ENCODE results near the gene LAMB3.
"Not testable (repeated sequence)": the region's sequence is repeated elsewhere in the genome, so short reads cannot be mapped to it uniquely, and the experiment has no call there.

Gene LAMB3

DNA sequence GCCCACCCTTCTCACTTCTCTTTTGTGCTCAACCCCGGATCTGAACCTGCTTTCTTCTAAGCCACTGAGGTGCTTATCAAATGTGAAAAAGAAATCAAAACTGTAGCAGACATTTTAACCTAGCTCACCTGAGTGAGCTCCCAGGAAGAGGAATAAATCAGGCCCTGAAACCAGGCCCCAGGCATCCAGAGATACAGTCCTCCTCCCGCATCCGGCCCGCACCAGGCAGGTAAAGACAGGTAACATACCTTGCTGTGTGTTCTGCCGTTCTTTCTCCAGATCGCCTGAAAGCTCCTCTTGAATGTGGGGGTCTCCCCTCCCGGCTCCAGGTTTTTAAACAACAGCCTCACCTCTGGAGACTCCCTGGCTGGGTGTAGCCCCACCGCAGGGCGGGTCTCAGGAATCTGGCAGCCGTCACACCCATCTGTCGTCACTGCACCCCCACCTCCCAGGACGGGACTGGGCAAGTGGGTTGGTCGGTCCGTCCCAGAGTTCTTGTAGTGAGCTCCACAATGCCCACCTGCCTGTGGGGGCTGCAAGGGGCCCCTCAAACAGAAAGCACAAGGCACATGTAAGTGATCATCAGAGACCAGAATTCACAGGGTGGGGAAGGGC lies at the start of gene LAMB3:
Gene LAMB3, minus strand, starts transcription at position 305 of the 615 bp plus-strand sequence. CDS start 1,481 bp downstream, outside the sequence.
- DNase-seq (ENCODE audit: low read depth): no peak

DNA sequence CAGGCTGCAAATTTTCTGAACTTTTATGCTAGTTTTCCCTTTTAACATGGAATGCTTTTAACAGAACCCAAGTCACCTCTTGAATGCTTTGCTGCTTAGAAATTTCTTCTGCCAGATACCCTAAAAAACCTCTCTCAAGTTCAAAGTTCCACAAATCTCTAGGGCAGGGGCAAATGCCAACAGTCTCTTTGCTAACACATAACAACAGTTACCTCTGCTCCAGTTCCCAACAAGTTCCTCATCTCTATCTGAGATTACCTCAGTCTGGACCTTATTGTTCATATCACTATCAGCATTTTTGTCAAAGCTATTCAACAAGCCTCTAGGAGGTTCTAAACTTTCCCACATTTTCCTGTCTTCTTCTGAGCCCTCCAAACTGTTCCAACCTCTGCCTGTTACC lies 48.5 kb upstream of the LAMB3 start:
- not testable (repeated sequence) for DNase-seq (ENCODE audit: low read depth)

DNA sequence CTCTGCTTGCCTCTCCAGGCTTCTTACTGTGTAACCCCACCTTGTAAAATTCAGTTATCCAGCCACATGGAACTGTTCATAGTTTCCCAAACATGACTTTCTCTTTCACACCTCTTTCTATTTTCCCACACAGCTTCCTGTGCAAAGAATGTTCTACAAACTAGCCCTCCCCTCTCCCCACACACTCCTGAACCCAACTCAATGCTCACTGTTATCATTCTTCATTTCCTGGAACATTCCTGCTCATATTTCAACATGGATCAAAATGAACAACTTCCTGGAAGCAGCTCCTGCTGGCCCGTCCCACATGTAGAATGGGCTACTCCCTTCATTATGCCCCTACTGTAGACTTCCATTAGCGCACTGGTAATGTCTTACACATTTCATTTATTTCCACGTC lies 44.9 kb upstream of the LAMB3 start:
- no peak for DNase-seq (ENCODE audit: low read depth)

DNA sequence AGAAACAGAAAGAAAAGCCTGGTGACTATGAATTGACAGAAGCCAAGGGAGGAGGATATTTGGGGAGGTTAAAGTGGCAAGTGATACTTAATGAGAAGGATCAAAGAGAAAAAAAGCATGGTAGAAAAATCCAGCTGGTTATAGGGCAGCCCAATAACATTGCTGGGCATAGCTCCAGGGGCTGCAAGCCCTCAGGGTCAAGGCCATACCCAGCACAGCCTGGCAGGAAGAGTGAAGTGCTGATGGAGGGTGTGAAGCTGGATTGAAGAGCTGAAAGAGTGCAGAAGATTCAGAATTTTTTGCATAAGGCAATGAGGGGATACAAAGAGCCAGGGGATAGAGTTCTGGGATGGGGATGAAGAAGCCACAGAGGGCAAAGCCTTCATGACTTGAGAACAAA lies 44.4 kb upstream of the LAMB3 start:
- no peak for DNase-seq (ENCODE audit: low read depth)

DNA sequence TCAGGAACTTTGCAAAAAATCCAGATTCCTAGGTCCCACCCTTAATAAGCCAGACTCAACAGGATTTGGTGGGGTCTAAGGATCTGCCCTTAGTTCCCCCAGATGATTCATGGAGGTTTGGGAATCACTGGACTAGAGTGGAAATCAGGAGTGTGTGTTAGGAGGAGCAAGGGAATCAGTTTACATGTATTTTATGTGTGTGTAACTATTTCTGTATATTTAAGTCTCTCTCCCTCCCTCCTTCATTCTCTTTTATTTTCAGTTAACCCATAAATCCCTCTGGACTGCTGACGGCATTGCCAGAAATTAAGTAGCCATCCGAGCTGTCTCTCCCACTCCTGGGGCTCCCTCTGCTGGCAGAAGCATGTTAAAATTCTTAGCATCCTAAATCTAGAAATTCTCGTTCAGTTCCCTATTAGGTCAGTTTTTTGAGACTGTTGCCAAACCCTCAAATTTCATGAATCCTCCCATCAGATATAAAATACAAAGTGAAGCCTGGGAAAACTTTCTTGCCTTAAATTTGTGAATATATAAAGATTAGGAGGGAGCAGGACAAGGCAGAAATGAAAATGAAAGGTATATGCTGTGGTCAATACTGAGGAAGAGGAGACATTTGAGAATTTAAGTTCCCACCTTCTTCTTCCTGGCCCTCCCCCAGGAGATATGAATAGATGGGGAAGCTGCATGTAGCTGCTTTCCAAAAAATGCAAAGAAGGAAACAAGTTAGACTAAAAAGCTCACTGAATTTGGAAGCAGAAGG lies 40.7 kb upstream of the LAMB3 start:
- DNase-seq (ENCODE audit: low read depth): peak; percentile 69

DNA sequence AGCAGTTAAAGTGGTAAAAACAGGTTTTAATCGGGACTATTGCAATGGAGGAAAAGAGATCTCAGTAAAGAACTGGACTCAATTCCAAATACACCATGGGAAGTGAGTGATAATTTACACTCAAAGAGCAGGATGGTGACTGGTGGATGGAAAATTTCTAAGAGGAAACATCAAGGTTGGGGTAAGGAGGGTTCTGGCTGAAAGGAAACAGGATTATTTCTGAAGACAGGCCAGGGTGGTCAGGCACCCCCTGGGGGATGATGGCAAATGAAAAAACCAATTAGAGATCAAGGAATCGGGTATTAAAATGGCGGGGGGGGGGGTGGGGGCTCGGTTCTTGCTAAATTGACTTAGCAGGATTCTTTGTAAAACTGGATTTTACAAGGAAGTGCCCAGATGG lies 40.1 kb upstream of the LAMB3 start:
- no peak for DNase-seq (ENCODE audit: low read depth)

GRCh38 chr1:209691237-209691636 lies 39.0 kb upstream of the LAMB3 start:
- DNase-seq (ENCODE audit: low read depth): no peak

DNA sequence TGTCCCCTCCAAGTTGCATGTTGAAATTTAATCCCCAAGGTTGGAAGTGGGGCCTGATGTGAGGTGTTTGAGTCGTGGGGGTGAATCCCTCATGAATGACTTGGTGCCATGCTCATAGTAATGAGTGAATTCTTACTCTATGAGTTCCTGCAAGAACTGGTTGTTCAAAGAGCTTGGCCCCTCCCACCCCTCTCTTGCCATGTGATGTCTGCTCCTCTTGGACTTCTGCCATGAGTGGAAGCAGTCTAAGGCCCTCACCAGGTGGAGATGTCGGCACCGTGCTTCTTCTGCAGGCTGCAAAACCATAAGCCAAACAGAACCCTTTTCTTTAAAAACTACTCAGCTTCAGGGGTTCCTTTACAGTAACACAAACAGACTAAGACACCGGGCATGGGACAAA lies 37.3 kb upstream of the LAMB3 start:
- no peak for DNase-seq (ENCODE audit: low read depth)

DNA sequence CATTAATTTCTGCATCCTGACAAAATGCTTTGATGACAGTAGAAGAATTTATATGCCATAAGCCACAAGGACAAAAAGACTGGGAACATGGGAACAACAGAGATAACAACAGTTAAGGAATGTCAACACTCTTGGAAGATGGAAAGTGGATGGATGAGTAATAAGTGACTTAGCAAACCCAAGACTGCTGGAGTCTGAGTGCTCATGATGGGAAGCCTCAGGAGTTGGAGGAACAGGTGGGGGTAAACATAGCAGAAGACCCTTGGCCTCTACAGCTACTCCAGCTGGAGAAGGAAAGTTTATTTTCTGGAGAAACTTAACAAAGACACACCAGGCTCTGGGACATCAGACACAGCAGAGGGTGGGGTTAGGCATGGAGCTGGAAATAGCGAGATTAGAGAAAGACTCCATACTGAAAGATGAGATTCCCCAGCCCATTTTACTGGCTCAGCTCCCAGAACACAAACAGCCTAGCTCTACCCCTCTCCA lies 36.6 kb upstream of the LAMB3 start:
- no peak for DNase-seq (ENCODE audit: low read depth)

DNA sequence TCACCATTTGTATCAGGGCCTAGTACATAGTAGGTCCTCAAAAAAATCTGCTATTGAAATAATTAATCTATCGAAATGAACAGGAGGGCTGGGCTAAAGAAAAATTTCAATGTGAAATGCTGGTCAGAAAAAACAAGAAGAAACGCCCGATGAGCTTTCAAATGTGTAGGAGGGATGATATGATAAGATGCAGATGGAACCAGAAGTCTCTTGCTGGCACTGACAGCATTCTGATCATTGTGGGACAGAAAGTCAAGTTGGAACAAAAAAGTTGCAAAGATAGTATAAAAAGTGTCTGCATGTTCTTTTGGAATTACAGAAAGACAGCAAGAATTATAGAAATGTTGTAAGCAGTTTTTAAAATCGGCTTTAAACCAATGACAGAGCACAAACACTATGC lies 34.1 kb upstream of the LAMB3 start:
- no peak for DNase-seq (ENCODE audit: low read depth)

DNA sequence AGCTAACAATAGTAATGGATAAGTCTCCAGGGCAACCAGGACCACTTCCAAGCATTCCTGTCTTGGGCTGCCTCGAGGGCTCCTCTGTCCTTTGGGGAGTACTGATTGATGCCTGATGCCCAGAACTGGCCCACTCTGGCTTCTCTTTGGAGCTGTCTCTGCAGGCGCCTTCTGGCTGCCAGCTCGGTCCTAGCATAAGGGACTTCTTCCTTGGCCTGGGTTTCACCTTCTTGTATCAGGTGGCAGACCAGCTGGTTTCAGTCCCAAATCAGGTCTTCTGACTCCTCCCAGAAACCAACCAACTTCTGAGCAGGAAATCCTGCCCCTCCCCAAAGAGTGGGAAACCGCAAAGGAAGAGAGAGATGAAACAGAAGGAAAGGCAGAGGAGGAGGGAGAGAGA lies 33.6 kb upstream of the LAMB3 start:
- DNase-seq (ENCODE audit: low read depth): no peak

- DNase-seq (ENCODE audit: low read depth): no peak
Observed at GRCh38 chr1:209678981-209679539, 26.8 kb upstream of the LAMB3 start.

GRCh38 chr1:209675565-209676154 lies 23.4 kb upstream of the LAMB3 start:
- DNase-seq (ENCODE audit: low read depth): no peak

DNA sequence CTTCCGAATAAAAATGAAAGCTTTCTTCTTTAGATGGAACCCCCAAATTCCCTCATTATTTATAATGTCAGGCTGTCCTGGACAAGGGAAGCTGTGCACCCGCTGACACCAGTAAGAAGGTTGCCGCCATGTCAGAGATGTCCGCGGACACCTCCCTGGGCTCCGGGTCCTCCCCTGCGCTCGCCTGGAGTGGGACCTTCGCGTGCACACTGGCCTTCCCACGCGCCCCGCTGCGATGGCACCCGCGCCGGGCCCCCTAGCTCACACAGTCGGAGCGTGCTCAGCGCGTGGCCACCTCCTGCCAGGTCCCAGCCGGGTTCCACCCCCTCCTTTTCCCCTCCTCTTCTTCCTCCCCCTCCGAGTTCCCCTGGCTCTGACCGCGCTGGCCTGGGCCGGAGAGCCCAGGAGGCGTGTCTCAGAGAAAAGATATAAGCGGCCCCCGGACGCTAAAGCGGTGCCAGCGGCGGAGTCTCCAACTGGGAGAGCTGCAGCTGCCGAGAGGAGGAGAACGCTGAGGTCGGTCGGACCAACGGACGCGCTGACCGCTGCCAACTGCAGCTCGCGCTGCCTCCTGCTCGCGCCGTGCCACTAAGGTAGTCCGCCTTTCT lies 22.8 kb upstream of the LAMB3 start, which contains the start of gene G0S2:
Gene G0S2, plus strand, starts transcription at position 456 of the 608 bp plus-strand sequence. CDS start 273 bp downstream, outside the sequence.
- peak; percentile 25 for DNase-seq (ENCODE audit: low read depth)

- no peak for DNase-seq (ENCODE audit: low read depth)
Observed at GRCh38 chr1:209673631-209674417, 21.6 kb upstream of the LAMB3 start.

DNA sequence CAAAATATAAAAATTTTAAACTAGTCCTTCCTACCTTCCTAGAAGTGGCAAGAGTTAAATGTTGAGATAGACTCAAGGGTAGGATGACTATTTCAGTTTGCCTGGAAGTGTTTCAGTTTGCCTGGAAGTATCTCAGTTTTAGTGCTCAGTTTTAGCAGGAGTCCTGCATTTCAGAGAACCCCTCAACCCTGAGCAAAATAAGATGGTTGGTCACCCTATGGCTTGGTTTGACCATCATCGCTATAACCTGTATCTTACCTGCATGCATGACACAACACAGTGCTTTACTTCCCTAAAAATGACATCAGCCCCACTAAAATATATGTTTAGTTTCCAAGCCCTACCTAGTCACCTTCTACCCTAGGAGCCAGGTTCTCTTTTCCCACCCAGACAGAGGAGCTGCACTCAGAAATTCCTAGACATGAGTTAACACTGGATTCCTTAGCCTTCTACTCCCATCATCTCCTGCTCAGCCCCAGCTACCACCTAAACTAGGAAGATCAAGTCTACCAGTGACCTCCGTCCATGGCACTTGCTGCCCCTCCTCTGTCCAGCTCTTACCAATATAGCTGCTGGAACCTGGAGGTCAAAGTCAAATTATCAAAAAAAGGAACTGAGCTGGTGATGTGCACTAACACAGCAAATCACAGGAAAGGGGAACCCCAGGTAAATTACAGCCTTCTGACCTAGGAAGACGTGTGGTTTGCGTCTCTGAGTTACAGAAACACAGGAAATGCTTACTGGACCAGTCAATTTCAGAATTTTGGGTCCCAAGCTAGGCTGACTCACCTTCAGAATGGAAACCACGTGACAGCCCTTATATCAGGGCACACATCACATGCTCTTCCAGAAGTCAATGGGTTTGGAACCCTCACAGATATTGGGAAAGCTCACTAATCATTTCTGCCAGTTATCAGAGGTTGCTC lies 20.7 kb upstream of the LAMB3 start:
- DNase-seq (ENCODE audit: low read depth): no peak

DNA sequence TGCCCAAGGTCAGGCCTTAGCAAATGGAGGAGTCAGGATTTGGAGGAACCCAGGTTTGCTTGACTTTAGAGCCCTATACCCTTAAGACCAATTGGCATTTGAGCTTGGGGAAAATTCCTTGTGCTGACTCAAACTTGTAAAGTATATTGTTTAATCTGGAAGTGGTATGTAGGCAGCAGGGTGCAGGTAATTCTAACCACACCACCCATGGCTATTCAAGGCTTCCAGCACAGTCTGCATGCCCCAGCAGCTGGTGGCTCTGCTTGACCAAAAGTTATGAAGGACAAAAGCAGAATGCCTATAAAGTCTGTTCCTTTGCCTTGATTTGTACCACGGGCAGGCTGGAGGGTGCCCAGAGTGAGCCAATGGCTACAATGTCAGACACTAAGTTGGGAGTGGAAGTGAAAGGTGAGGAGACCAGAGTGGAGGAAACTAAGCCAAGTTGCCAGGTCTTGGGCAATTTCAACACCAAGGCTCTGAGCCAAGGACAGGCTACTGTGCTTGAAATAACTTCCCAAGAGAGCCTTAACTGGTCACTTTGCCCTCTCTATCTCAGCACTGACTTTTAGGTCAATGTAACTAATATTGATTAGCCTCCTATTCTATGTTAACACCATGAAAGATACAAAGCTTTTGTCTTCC lies 18.3 kb upstream of the LAMB3 start:
- no peak for DNase-seq (ENCODE audit: low read depth)

DNA sequence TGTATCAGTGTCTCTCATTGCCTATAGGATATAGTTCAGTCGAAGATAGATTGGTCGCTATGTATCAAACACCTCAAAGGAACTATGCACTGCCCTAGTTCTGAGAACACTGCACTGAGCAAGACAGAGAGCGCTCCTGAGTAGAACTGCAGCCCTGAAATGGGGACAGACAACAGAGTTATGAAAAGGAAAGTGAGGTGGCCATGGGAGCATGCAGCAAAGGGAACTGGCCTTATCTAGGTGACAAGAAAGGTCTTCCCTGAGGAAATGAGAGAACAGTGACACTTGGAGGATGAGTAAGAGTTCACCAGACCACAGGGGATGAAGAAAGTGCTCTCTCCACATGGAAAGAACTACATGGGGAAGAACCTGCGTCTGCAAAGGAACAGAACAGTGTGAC lies 15.5 kb upstream of the LAMB3 start:
- DNase-seq (ENCODE audit: low read depth): no peak

DNA sequence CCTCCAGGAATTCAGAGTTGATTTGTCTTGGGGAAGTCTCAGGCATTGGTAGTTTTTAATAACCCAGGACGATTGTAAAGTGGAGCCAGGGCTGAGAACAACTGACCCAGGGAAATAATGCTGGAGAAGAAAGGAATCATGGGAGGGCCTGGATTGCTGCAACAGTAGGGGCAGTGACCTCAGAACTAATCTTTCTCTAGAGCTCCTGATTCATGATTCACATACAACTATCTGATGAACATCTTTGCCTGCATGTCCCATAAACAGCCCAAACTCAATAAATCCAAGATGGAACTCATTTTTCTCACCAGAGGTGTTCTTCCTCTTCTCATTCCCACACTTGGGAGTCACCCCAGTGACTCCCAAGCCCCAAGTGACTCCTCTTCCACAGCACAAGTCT lies 14.9 kb upstream of the LAMB3 start:
- DNase-seq (ENCODE audit: low read depth): no peak

GRCh38 chr1:209662879-209663327 lies 10.7 kb upstream of the LAMB3 start:
- DNase-seq (ENCODE audit: low read depth): no peak
